GM18519 (cell line): ENCODE data around the gene CD84.
"Not testable (repeated sequence)": the region's sequence is repeated elsewhere in the genome, so short reads cannot be mapped to it uniquely, and the experiment has no call there.

Source experiments
- ATAC-seq: cut with Tn5 transposase; IDR thresholded peaks from one replicate; pipeline ENCODE4 v1.9.1; 2021; ENCODE audit warnings: mild to moderate bottlenecking, moderate library complexity; ENCODE audit not compliant: unreplicated experiment, low FRiP score

Gene CD84

GRCh38 chr1:160576390-160576789 lies 2.9 kb downstream of the CD84 start:
- ATAC-seq: no peak

GRCh38 chr1:160575112-160575664 lies 4.1 kb downstream of the CD84 start:
- no peak for ATAC-seq

DNA sequence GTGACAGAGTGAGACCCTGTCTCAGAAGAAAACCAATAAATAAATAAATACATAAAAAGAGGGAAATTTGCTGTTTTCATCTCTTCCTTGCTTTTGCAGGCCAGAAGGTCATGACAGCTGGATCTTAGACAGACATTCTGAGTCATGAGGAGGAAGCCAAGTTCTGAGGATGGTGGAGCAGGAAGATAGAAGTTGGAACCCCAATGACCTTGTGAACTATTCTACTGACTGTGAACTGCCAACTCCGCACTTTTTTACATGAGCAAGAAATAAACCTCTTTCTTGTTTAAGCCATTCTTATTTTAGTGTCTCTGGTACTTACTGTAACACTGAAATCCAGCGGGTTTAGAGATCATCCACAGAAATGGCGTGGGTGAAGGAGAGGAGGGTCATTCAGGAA lies 8.5 kb downstream of the CD84 start:
- no peak for ATAC-seq

DNA sequence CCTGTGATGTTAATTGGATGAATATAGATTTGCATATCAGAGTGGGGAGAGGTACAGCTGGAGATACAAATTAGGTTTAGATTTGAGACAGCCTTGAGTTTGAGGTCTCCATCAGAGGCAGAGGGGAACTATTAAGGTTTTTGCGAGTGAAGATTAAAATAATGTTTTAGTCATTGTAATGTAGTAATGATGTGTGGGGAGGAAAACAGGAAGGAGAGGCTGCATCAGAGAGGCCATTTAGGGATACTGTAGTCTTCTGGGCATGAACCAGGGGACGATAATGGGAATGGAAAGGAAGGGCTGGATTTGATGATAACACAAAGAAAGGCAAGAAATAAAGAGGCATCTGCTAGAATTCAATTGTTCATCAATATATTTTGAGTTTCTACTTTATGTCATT lies 9.5 kb downstream of the CD84 start:
- ATAC-seq: no peak

GRCh38 chr1:160567858-160568682 lies 11.2 kb downstream of the CD84 start:
- ATAC-seq: no peak

- no peak for ATAC-seq
Measured at GRCh38 chr1:160567341-160567740, 12.0 kb downstream of the CD84 start.

DNA sequence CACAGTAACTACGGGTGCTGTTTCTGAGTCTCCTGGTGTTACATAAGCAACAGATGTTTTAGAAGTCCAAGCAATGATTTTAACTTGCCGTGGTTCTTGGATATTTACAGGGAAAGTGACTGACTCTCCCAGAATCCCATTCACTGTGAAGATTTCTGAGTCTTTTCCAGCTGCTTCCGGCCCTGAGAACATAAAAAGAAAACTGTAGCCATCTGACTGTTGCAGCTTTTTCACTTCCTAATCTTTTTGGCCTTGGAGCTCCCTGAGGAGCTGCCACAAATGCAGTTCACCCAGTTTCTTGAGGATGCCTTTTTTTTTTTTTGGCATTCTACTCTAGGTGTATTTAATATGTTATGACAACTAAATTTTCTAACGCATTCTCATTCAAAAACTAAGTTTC lies 13.7 kb downstream of the CD84 start:
- ATAC-seq: no peak

GRCh38 chr1:160563230-160563629 lies 16.1 kb downstream of the CD84 start:
- ATAC-seq: not testable (repeated sequence)

- not testable (repeated sequence) for ATAC-seq
Measured at GRCh38 chr1:160562745-160563144, 16.6 kb downstream of the CD84 start.

- no peak for ATAC-seq
Measured at GRCh38 chr1:160560806-160561205, 18.5 kb downstream of the CD84 start.

DNA sequence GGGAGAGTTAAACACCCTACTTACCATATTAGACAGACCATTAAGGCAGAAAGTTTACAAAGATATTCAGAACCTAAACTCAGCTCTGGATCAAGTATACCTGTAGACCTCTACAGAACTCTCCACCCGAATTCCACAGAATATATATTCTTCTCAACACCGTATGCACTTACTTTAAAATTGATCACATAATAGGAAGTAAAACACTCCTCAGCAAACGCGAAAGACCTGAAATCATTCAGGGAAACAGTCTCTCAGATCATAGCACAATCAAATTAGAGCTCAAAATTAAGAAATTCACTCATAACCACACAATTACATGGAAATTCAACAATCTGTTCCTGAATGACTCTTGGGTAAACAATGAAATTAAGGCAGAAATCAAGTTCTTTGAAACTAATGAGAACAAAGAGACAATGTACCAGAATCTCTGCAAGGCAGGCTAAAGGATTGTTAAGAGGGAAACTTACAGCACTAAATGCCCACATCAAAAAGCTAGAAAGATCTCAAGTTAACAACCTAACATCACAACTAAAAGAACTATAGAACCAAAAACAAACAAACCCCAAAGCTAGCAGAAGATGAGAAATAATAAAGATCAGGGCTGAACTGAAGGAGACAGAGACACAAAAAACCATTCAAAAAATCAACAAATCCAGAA lies 19.1 kb downstream of the CD84 start:
- ATAC-seq: no peak

GRCh38 chr1:160559437-160559836 lies 19.9 kb downstream of the CD84 start:
- ATAC-seq: not testable (repeated sequence)

- ATAC-seq: no peak
Measured at GRCh38 chr1:160558660-160559380, 20.5 kb downstream of the CD84 start.

DNA sequence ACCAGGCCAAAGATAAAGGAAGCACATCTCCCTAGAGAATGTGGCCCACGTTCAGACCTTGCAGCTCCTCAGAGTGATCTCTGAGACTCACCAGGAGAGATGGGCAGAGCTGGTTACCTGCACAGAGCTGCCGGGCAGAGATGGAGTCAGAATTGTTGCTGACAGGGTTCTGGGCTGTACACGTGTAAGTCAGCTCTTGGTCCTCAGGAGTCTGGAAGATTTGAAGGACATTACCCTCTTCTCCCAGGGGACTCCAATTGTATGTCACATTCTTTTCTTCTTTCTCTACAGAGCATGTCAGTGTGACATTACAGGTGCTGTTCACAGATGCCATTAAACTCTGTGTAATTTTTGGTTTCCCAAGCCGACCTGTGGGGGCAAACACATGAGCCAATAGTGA lies 25.5 kb downstream of the CD84 start:
- no peak for ATAC-seq

DNA sequence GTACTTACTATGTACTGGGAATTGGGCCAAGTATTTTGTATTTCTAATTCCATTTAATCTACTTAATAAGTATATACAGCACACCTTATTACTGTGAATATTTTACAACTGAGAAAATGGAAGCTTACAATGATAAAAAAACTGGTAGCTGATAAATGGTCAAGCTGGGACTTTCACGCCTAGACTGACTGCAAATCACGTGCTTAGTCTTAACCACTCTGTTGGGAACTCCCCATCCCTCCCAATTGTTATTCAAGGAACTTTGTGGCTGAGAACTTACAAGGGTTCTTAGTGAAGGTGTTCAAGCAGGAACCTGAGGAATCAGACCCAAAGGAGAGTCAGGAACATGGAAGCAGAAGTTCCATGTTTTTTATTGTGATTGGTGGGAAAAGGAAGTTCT lies 26.9 kb downstream of the CD84 start:
- ATAC-seq: no peak

GRCh38 chr1:160550572-160551034 lies 28.7 kb downstream of the CD84 start:
- no peak for ATAC-seq

- no peak for ATAC-seq
Measured at GRCh38 chr1:160549665-160550006, 29.7 kb downstream of the CD84 start.

DNA sequence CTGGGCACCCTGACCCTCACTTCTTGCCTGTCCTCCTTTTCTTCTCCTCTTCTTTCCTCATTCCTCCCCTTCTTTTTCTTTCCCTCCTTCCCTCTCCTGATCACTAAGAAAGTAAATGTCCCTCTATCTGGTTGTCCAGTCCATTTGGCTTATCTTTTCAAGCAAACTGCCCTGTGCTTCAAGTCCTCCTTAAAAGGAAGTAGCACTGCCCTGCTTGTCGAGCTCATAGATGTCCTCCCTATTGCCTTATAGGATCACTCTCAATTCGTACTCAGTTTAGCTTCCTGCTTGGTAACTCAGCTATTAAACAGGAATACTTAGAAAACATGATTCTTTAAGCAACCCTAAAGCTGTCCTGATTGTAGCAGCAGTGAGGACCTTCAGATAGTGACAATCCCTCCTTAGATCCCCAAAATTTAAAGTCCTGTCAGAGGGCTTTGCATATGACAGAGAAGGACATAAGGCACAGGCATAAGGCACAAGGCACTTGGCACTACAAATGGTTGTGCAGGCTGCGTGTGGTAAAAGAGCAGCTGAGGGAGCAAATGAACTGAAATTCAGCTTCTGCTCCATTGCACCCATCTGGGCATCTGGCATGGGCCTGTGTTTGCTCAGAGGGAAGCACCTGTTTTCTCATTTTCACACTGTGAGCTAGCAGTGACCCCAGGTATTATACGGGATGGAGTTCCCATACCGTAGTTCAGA lies 30.2 kb downstream of the CD84 start:
- ATAC-seq: no peak

DNA sequence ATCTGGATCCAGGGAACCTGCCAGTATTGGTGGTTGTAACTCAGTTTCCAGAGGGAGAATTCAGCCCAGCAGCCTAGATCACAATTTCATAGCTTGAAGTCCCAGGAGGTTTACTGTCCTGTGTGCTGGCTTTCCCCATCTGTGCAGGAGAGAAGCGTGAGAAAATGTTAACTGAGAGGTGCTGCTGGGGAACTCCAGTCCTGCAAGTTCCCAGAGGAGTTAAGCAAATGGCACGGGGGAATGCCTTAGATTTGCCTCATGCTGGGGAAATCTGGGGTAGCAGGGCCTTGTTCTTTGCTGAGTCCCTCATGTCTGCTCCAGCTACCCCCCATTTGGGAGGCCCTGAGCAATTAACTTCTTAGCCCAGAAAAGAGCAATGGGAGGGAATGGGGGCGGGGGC lies 31.1 kb downstream of the CD84 start:
- ATAC-seq: no peak

DNA sequence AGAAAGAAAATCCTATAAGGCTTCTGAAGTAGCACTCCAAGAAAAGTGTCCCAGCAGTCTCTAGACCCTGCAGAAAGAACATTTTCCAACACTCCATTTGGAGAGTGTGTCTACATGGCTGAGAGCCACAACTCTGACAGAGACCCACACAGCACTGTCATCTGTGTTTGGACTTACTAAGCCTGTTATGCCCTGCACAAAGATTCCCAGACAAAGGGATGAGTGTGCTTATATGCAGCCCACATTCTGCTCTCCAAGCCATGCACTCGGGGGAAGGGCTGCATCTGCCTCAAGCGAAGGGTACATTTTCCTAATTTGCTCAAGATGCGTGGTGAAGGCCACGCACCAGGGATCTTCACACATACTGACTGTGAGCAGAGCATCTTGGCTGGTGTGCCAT lies 31.9 kb downstream of the CD84 start:
- ATAC-seq: no peak

- ATAC-seq: no peak
Measured at GRCh38 chr1:160546942-160547341, 32.4 kb downstream of the CD84 start.
